RWPE2 (cell line): ENCODE data around the gene DUS2.

Experiments used
- ATAC-seq: fragments of 200-7000 bp; cut with Tn5 transposase; 3 replicates; pipeline ENCODE4 v1.9.1; 2021; ENCODE audit warnings: low read depth
- DNase-seq: peaks from one replicate; pipeline ENCODE4 v3.0.0-alpha.2; 2020; ENCODE audit warnings: low spot score
- H3K27ac ChIP-seq: fragments of 450-650 bp; 2 replicates; pipeline ENCODE4 v1.5.1; 2017; ENCODE audit warnings: mild to moderate bottlenecking; ENCODE audit not compliant: poor library complexity, severe bottlenecking
- H3K27me3 ChIP-seq: fragments of 250-450 bp; sonication (Bioruptor Pico); 2 replicates; pipeline ENCODE4 v1.5.1; 2021; ENCODE audit warnings: mild to moderate bottlenecking, moderate library complexity; ENCODE audit not compliant: insufficient read depth, poor library complexity, severe bottlenecking
- H3K36me3 ChIP-seq: fragments of 250-450 bp; sonication (Bioruptor Pico); 2 replicates; pipeline ENCODE4 v1.5.1; 2020; ENCODE audit warnings: low read depth, mild to moderate bottlenecking, moderate library complexity
- H3K4me1 ChIP-seq: fragments of 250-450 bp; sonication (Bioruptor Pico); 2 replicates; pipeline ENCODE4 v1.5.1; 2021; ENCODE audit warnings: mild to moderate bottlenecking, moderate library complexity; ENCODE audit not compliant: insufficient read depth, poor library complexity, severe bottlenecking
- H3K4me3 ChIP-seq: fragments of 250-450 bp; sonication (Bioruptor Pico); 2 replicates; pipeline ENCODE4 v1.5.1; 2021; ENCODE audit warnings: mild to moderate bottlenecking, moderate library complexity; ENCODE audit not compliant: severe bottlenecking
- H3K9me3 ChIP-seq: fragments of 250-450 bp; sonication (Bioruptor Pico); 2 replicates; pipeline ENCODE4 v1.5.1; 2021; ENCODE audit warnings: mild to moderate bottlenecking, moderate library complexity; ENCODE audit not compliant: severe bottlenecking
- CTCF ChIP-seq: fragments of 450-650 bp; IDR thresholded peaks from one replicate; pipeline ENCODE4 v1.5.1; 2017; ENCODE audit warnings: mild to moderate bottlenecking, moderate library complexity; ENCODE audit not compliant: poor library complexity, severe bottlenecking

Gene DUS2

GRCh38 chr16:68071518-68071901, 48.4 kb downstream of the DUS2 start:
- Histone ChIP-seq H3K27me3 (no peaks in the 10 kb centered on the region), H3K4me1 (peaks cover 8% of the 10 kb centered on the region), H3K4me3 (no peak overlapping the region), H3K36me3 (peaks cover 56% of the 10 kb centered on the region), H3K27ac (peak overlapping the region; percentile 19), H3K9me3 (no peaks in the 10 kb centered on the region)
- no peak for DNase-seq
- no peak for TF ChIP-seq CTCF
- ATAC-seq: no peak

- Histone ChIP-seq H3K27ac (peak overlapping the region; percentile 19), H3K27me3 (no peaks in the 10 kb centered on the region), H3K36me3 (peaks cover 61% of the 10 kb centered on the region), H3K9me3 (no peaks in the 10 kb centered on the region), H3K4me3 (no peak overlapping the region), H3K4me1 (peaks cover 8% of the 10 kb centered on the region)
- DNase-seq (peak; percentile 85), ATAC-seq (peak; percentile 95)
- TF ChIP-seq CTCF: peak; percentile 43
Observed at GRCh38 chr16:68072038-68072695, 49.1 kb downstream of the DUS2 start.

- TF ChIP-seq CTCF: no peak
- no peak overlapping the region for H3K27ac ChIP-seq
- no peak overlapping the region for H3K4me3 ChIP-seq
- no peaks in the 10 kb centered on the region for H3K27me3 ChIP-seq
- H3K9me3 ChIP-seq: no peaks in the 10 kb centered on the region
- DNase-seq (no peak), ATAC-seq (no peak)
- peaks cover 8% of the 10 kb centered on the region for H3K4me1 ChIP-seq
- H3K36me3 ChIP-seq: peaks cover 64% of the 10 kb centered on the region
Observed at GRCh38 chr16:68073902-68074760, 51.0 kb downstream of the DUS2 start.

- TF ChIP-seq CTCF: no peak
- H3K9me3 ChIP-seq: no peaks in the 10 kb centered on the region
- ATAC-seq: no peak
- no peak overlapping the region for H3K27ac ChIP-seq
- no peak overlapping the region for H3K4me3 ChIP-seq
- peaks cover 64% of the 10 kb centered on the region for H3K36me3 ChIP-seq
- peaks cover 8% of the 10 kb centered on the region for H3K4me1 ChIP-seq
- no peaks in the 10 kb centered on the region for H3K27me3 ChIP-seq
- no peak for DNase-seq
Observed at GRCh38 chr16:68074850-68075555, 51.9 kb downstream of the DUS2 start.
